ENCODE measurements around the gene MACF1. TPM values are rescaled to one million over a fixed set of nuclear protein-coding genes. Genes with fewer than 3 reads are reported as not detected.
A peak's percentile ranks its signal among the peaks of the same experiment; 100 is the strongest.

Gene MACF1
- total RNA-seq, 1 experiment from 2014 or later: 190 TPM

DNA sequence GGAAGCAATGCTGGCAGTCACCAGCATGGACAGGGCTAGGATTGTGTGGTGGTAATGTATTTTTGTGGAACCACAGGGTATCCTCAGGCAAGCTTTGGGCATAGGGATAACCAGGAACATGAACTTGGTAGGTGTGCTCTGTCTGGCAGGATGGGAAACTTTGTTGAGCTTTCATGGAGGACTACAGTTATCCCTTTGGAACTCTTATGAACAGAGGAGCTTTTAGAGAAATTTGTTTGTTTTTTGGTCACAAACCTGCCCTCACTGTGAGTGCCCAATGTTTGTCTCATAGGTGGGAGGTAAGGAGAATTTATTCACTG lies 54.4 kb downstream of the MACF1 start:
- Histone ChIP-seq H3K9me3 (ENCODE audit: control insufficient read depth, low read depth, low read length) (no peaks in the 10 kb centered on the region), H3K79me1 (ENCODE audit: insufficient read depth, low read depth, low read length, poor library complexity, severe bottlenecking) (peaks cover 2% of the 10 kb centered on the region), H2BK120ac (ENCODE audit: low read depth, low read length, poor library complexity, severe bottlenecking) (no peak overlapping the region), H2BK15ac (ENCODE audit: low read depth, low read length) (no peak overlapping the region), H3K4me1 (ENCODE audit: insufficient read depth, low read length) (no peaks in the 10 kb centered on the region), H2AK5ac (ENCODE audit: insufficient read length, low read length) (no peak overlapping the region), H3K23me2 (ENCODE audit: insufficient read length, low read depth, low read length, poor library complexity, severe bottlenecking) (no peaks in the 10 kb centered on the region), H2AFZ (ENCODE audit: low read length) (no peak overlapping the region), H3K18ac (ENCODE audit: insufficient read length, low read depth, low read length) (no peak overlapping the region), H3T11ph (ENCODE audit: low read length) (no peak overlapping the region), H3K23ac (ENCODE audit: insufficient read length, low read depth, low read length) (no peak overlapping the region), H4K20me1 (ENCODE audit: control insufficient read depth, insufficient read depth, insufficient read length) (no peaks in the 10 kb centered on the region), H4K8ac (replicated peaks; ENCODE audit: insufficient read length, low read depth, low read length) (no peak overlapping the region), H3K56ac (ENCODE audit: insufficient read length, low read depth, low read length) (no peak overlapping the region), H3K14ac (ENCODE audit: insufficient read depth, low read length) (no peak overlapping the region), H3K27ac (ENCODE audit: insufficient read length, low read depth, low read length) (no peak overlapping the region), H3K27me3 (ENCODE audit: insufficient read depth, low read length) (no peaks in the 10 kb centered on the region), H3K79me2 (ENCODE audit: insufficient read depth, low read length) (no peaks in the 10 kb centered on the region; the same call in 1 of the 2 replicates), H2BK12ac (ENCODE audit: insufficient read length, low read depth, low read length) (no peak overlapping the region), H3K4ac (ENCODE audit: low read depth, low read length) (no peak overlapping the region), H3K4me2 (ENCODE audit: insufficient read depth, insufficient read length, low read length) (no peak overlapping the region), H2BK20ac (ENCODE audit: low read depth, low read length, poor library complexity, severe bottlenecking) (no peak overlapping the region), H2BK5ac (ENCODE audit: insufficient read length, low read length) (no peak overlapping the region), H4K5ac (ENCODE audit: insufficient read length, low read depth, low read length) (no peak overlapping the region), H4K91ac (ENCODE audit: insufficient read length, low read depth, low read length) (no peak overlapping the region), H3K9ac (ENCODE audit: extremely low read depth, insufficient read length, low read length) (no peak overlapping the region)
- no peak for DNase-seq
- no peaks in the 10 kb centered on the region for H3K9me3 Mint-ChIP-seq
- no peak overlapping the region for H3K4me3 Mint-ChIP-seq
- no peaks in the 10 kb centered on the region for H3K27me3 Mint-ChIP-seq (ENCODE audit: low read depth)
- peaks cover 3 to 15% of the 10 kb centered on the region in 2 experiments for H3K4me1 Mint-ChIP-seq
- peak overlapping the region in 2 of 3 experiments; percentile 63 to 91; a peak in 3 of 7 replicates for H3K27ac Mint-ChIP-seq
- TF ChIP-seq, protein P1, sequence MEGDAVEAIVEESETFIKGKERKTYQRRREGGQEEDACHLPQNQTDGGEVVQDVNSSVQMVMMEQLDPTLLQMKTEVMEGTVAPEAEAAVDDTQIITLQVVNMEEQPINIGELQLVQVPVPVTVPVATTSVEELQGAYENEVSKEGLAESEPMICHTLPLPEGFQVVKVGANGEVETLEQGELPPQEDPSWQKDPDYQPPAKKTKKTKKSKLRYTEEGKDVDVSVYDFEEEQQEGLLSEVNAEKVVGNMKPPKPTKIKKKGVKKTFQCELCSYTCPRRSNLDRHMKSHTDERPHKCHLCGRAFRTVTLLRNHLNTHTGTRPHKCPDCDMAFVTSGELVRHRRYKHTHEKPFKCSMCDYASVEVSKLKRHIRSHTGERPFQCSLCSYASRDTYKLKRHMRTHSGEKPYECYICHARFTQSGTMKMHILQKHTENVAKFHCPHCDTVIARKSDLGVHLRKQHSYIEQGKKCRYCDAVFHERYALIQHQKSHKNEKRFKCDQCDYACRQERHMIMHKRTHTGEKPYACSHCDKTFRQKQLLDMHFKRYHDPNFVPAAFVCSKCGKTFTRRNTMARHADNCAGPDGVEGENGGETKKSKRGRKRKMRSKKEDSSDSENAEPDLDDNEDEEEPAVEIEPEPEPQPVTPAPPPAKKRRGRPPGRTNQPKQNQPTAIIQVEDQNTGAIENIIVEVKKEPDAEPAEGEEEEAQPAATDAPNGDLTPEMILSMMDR (conservative IDR thresholded peaks at IDR 0.05): no peak
- peaks cover 4 to 17% (median 4%) of the 10 kb centered on the region in 3 experiments; a peak in 4 of 7 replicates for H3K36me3 Mint-ChIP-seq (ENCODE audit: insufficient read depth in 1 of 3, low read depth in 3 of 3)
